Right atrium auricular region (tissue), 2 donors: ENCODE measurements around the gene DNAH8. TPM values are rescaled to one million over a fixed set of nuclear protein-coding genes. Genes with fewer than 3 reads are reported as not detected.
"Not testable (repeated sequence)": the region's sequence is repeated elsewhere in the genome, so short reads cannot be mapped to it uniquely, and the experiment has no call there.

ENCODE experiments used
- DNase-seq: peaks from one replicate; pipeline ENCODE4 v3.0.0-alpha.2; 2019; ENCODE audit warnings: low spot score
- H3K27ac ChIP-seq, 2 donors: fragments of 200-600 bp; sonication (generic); 1 replicate in 1 of 2; 2 replicates in 1 of 2; pipeline ENCODE4 v1.5.1; 2016 to 2019
- H3K27me3 ChIP-seq, 2 donors: fragments of 200-600 bp; sonication (generic); one replicate each; pipeline versions ENCODE4 v1.5.1 to v1.6.0; 2017 to 2019
- H3K36me3 ChIP-seq: fragments of 200-600 bp; sonication (generic); one replicate; pipeline ENCODE4 v1.5.1; 2016
- H3K4me1 ChIP-seq, 2 donors: fragments of 200-600 bp; sonication (generic); one replicate each; pipeline versions ENCODE4 v1.5.1 to v1.6.0; 2017 to 2019
- H3K4me3 ChIP-seq, 2 donors: fragments of 200-600 bp; sonication (generic); 1 replicate in 1 of 2; 2 replicates in 1 of 2; pipeline ENCODE4 v1.5.1; 2017 to 2019; ENCODE audit warnings: mild to moderate bottlenecking in 1 of 2, moderate library complexity in 1 of 2
- H3K9me3 ChIP-seq, 2 donors: fragments of 200-600 bp; sonication (generic); one replicate each; pipeline ENCODE4 v1.5.1; 2019
- total RNA-seq, 2 donors: library from RNA; depleted of rRNA; stranded (reverse); fragments of >200 nt; gene quantifications; one replicate each; pipeline ENCODE4 v1.1.0, GENCODE V29; 2016
- TF ChIP-seq, protein P1 (sequence below), 2 donors: fragments of 200-600 bp; sonication (generic); IDR thresholded peaks; one replicate each; pipeline ENCODE4 v1.5.1; 2019; ENCODE audit warnings: antibody characterized with exemption in 2 of 2

DNAH8 gene
- total RNA-seq, 2 donors from 2014 or later = 0.04 TPM; not detected in 1

DNA sequence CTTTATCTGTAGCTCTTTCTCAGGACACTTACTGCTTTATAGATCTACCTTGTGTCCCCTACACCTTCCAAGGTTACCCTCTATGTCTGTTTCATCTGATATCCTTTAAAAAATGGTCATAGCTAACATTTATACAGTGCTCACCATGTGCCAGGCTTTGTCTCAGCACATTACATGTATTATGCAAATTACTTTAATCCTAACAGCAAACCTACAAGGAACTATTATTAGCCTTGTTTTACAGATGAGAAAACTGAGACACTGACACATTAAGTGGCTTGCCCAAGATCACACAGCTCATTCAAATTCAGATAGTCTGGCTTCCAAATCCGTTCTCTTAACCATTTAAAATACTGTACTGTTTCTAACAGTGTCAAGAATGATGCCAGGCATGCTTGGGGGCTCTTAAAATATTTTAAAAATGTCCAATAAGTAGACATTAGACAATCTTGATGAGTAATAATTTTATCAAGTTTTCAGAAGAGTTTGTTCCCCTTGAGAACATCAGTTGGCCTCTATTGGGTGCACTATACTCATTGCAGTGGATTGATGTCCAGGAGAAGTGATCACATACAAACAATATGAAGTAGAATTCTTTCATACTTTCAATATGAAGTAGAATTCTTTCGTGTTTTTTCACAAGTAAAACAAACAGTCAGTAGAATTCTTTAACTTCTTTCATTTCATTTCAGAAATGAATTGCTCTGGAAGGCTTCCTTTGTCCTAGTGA lies 69.6 kb downstream of the DNAH8 start:
- H3K27ac ChIP-seq = no peak overlapping the region

DNA sequence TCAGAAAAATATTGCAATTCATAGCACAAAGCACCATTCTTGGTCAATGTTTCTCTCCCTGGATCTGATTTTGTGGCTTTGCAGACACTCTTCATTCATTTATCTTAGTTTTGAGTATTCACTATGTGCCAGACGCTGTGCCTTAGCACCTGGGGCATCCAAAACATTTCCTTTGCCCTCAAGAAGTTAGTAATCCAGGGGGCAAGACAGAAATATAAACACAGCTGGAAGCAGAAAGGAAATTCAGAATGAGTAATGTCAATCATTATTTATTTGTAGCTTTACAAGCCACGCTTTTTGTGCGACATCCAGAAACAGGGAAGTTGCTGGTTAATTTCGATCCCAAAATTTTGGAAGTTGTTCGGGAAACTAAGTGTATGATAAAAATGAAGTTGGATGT lies 71.4 kb downstream of the DNAH8 start:
- Histone ChIP-seq H3K27ac (no peak overlapping the region), H3K36me3 (no peaks in the 10 kb centered on the region), H3K4me1 (no peaks in the 10 kb centered on the region), H3K9me3 (no peaks in the 10 kb centered on the region), H3K4me3 (no peak overlapping the region), H3K27me3 (no peaks in the 10 kb centered on the region)
- TF ChIP-seq, protein P1, sequence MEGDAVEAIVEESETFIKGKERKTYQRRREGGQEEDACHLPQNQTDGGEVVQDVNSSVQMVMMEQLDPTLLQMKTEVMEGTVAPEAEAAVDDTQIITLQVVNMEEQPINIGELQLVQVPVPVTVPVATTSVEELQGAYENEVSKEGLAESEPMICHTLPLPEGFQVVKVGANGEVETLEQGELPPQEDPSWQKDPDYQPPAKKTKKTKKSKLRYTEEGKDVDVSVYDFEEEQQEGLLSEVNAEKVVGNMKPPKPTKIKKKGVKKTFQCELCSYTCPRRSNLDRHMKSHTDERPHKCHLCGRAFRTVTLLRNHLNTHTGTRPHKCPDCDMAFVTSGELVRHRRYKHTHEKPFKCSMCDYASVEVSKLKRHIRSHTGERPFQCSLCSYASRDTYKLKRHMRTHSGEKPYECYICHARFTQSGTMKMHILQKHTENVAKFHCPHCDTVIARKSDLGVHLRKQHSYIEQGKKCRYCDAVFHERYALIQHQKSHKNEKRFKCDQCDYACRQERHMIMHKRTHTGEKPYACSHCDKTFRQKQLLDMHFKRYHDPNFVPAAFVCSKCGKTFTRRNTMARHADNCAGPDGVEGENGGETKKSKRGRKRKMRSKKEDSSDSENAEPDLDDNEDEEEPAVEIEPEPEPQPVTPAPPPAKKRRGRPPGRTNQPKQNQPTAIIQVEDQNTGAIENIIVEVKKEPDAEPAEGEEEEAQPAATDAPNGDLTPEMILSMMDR (IDR thresholded peaks at IDR 0.05) = no peak
- DNase-seq = no peak

More for the DNA sequence above, 69.6 kb downstream of the DNAH8 start:
- Histone ChIP-seq H3K36me3 (no peaks in the 10 kb centered on the region), H3K4me3 (no peak overlapping the region), H3K4me1 (no peaks in the 10 kb centered on the region), H3K9me3 (no peaks in the 10 kb centered on the region), H3K27me3 (no peaks in the 10 kb centered on the region)
- TF ChIP-seq, protein P1 (IDR thresholded peaks at IDR 0.05) = no peak
- DNase-seq = no peak

DNA sequence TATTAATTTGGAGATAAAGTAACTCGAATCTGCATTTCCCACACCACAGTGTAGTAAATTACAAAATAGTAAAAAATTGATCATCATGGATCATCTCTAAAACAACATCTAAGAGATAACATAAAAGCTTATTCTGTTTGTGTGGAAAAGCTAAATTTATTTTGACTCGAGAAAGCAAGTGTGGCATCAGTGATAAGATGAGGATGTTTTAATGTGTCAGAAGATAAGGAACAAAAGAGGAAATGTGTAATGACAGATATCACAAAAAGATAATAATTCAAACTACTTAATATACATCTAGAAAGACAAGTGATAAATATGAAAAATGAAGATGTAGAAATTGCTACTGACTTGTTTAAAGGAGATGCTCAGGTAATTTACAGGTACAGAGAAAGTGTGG lies 74.1 kb downstream of the DNAH8 start:
- Histone ChIP-seq H3K36me3 (no peaks in the 10 kb centered on the region), H3K9me3 (no peaks in the 10 kb centered on the region), H3K27me3 (no peaks in the 10 kb centered on the region), H3K4me1 (no peaks in the 10 kb centered on the region), H3K4me3 (no peak overlapping the region), H3K27ac (no peak overlapping the region)
- TF ChIP-seq, protein P1 (IDR thresholded peaks at IDR 0.05) = no peak
- DNase-seq = no peak

DNA sequence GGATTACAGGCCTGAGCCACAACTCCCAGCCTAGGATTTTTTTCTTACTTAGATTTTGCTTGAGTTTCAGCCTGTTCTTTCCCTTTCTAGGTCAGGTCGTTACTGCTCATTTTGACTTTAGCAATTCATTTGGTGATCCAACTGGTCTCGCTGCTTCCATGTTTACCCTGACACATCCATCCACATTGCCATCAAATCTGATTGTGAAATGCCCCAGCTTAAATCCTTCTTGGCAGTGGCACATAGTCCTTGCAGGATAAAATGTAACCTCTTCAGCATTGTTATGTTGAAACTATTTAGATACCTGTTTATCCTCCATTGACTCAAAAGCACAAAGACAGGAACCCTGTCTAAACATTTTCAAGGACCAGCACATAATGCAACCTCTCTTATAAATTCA lies 77.2 kb downstream of the DNAH8 start:
- DNase-seq = no peak
- Histone ChIP-seq H3K9me3 (no peaks in the 10 kb centered on the region), H3K4me3 (no peak overlapping the region), H3K4me1 (no peaks in the 10 kb centered on the region), H3K27ac (no peak overlapping the region), H3K36me3 (no peaks in the 10 kb centered on the region), H3K27me3 (no peaks in the 10 kb centered on the region)
- TF ChIP-seq, protein P1 (IDR thresholded peaks at IDR 0.05) = no peak

DNA sequence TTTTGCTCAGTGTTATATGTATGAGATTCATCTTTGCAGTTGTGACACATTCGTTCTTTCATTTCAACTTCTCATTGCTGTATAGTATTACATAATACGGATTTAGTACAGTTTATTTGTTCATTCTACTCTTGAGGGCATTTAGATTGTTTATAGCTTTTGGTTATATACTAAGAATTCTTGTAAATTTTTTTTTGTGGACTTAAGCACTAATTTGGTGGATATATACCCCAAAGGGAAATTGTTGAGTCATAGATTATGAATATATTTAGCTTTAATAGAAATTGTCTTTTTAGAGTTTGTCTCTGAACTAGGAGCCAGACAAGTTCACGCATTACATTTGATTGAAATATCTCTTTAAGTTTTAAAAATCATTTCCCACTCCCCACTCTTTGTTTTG lies 79.6 kb downstream of the DNAH8 start:
- Histone ChIP-seq H3K4me1 (no peaks in the 10 kb centered on the region), H3K4me3 (no peak overlapping the region), H3K36me3 (no peaks in the 10 kb centered on the region), H3K9me3 (no peaks in the 10 kb centered on the region), H3K27me3 (no peaks in the 10 kb centered on the region), H3K27ac (no peak overlapping the region)
- TF ChIP-seq, protein P1 (IDR thresholded peaks at IDR 0.05) = no peak
- no peak for DNase-seq

DNA sequence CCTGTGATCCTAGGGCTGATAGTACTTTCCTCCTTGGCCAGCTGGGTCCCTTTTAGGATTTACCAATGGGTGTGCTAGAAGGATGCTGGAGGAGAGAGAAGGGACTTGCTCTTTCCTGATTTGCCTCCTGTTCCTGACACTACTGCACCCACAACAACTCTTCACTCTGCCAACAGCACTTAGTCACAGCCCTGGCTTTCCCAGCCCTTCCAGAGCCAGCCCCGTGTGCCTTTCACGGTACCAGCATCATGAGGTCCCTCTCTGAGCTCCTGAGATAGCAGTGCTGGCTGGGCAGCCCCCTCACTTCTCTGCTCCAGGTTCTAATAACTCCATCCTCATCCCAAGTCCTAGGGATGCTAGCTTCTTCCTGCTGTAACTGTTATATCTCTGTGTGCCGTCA lies 80.9 kb downstream of the DNAH8 start:
- Histone ChIP-seq H3K4me3 (no peak overlapping the region), H3K4me1 (no peaks in the 10 kb centered on the region), H3K27me3 (no peaks in the 10 kb centered on the region), H3K9me3 (no peaks in the 10 kb centered on the region), H3K36me3 (no peaks in the 10 kb centered on the region), H3K27ac (no peak overlapping the region)
- TF ChIP-seq, protein P1 (IDR thresholded peaks at IDR 0.05) = no peak
- DNase-seq = no peak

DNA sequence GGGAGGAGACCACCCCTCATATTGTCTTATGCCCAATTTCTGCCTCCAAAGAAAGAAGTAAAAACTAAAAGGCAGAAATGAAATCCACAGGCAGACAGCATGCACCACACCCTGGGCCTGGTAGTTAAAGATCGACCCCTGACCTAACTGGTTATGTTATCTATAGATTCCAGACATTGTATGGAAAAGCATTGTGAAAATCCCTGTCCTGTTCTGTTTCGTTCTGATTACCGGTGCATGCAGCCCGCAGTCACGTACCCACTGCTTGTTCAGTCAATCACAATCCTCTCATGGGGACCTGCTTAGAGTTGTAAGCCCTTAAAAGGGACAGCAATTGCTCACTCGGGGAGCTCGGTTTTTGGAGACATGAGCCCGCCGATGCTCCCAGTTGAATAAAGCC lies 81.3 kb downstream of the DNAH8 start:
- not testable (repeated sequence) for H3K4me1 ChIP-seq, H3K27ac ChIP-seq, H3K9me3 ChIP-seq, H3K27me3 ChIP-seq, DNase-seq, H3K4me3 ChIP-seq, H3K36me3 ChIP-seq
